CD14-positive monocyte (primary cell): ENCODE measurements around the gene CRY1. TPM values are rescaled to one million over a fixed set of nuclear protein-coding genes. Genes with fewer than 3 reads are reported as not detected.
"Not testable (repeated sequence)": the region's sequence is repeated elsewhere in the genome, so short reads cannot be mapped to it uniquely, and the experiment has no call there.

ENCODE experiments used
- DNase-seq, 3 donors: peaks; one replicate each; pipeline ENCODE4 v3.0.0-alpha.2; 2011 to 2022
- H2AFZ ChIP-seq: 2 replicates; pipeline ENCODE4 v1.6.0; 2012; ENCODE audit warnings: mild to moderate bottlenecking, low read depth, low read length, inconsistent platforms; ENCODE audit not compliant: insufficient read depth, poor library complexity, severe bottlenecking
- H3K27ac ChIP-seq, 2 donors: 1 replicate in 1 of 2; 2 replicates in 1 of 2; pipeline ENCODE4 v1.5.1; 2012 to 2013; ENCODE audit warnings: low read length in 2 of 2, control low read depth in 1 of 2, inconsistent platforms in 1 of 2, low read depth in 1 of 2, mild to moderate bottlenecking in 1 of 2
- H3K27me3 ChIP-seq, 2 donors: one replicate each; pipeline versions ENCODE4 v1.6.0 to v1.6.1; 2011 to 2013; ENCODE audit warnings: low read length in 2 of 2; ENCODE audit not compliant: control insufficient read depth in 2 of 2, insufficient read depth in 2 of 2
- H3K36me3 ChIP-seq, 2 donors: replicated peaks in 1 of 2; 1 replicate in 1 of 2; 2 replicates in 1 of 2; pipeline versions ENCODE4 v1.5.1 to v1.6.1; 2012 to 2013; ENCODE audit warnings: low read length in 2 of 2, control low read depth in 1 of 2, inconsistent platforms in 1 of 2, mild to moderate bottlenecking in 1 of 2; ENCODE audit not compliant: insufficient read depth in 2 of 2, control insufficient read depth in 1 of 2
- H3K4me1 ChIP-seq, 2 donors: 1 replicate in 1 of 2; 2 replicates in 1 of 2; pipeline versions ENCODE4 v1.5.1 to v1.6.1; 2012 to 2013; ENCODE audit warnings: low read length in 2 of 2, control low read depth in 1 of 2, inconsistent platforms in 1 of 2, mild to moderate bottlenecking in 1 of 2, moderate library complexity in 1 of 2; ENCODE audit not compliant: insufficient read depth in 2 of 2, control insufficient read depth in 1 of 2
- H3K4me2 ChIP-seq: replicated peaks from 2 replicates; pipeline ENCODE3; 2012; ENCODE audit warnings: low read length, moderate library complexity, mild to moderate bottlenecking; ENCODE audit not compliant: poor library complexity, severe bottlenecking; ENCODE audit errors: extremely low read depth
- H3K4me3 ChIP-seq, 3 experiments: fragments of 200-600 bp in 1 of 3; sonication (generic) in 1 of 3; replicated peaks in 1 of 3; 1 replicate in 2 of 3; 2 replicates in 1 of 3; pipeline ENCODE4 v1.5.1; 2011 to 2013; ENCODE audit warnings: low read length in 3 of 3, mild to moderate bottlenecking in 3 of 3, control low read depth in 2 of 3, low read depth in 2 of 3, inconsistent platforms in 1 of 3, moderate library complexity in 1 of 3
- H3K79me2 ChIP-seq: 2 replicates; pipeline ENCODE4 v1.6.0; 2012; ENCODE audit warnings: mild to moderate bottlenecking, control low read depth, inconsistent platforms, low read length, moderate library complexity; ENCODE audit not compliant: insufficient read depth
- H3K9ac ChIP-seq: 2 replicates; pipeline ENCODE4 v1.6.0; 2017; ENCODE audit warnings: low read length, mild to moderate bottlenecking; ENCODE audit not compliant: insufficient read depth, poor library complexity, severe bottlenecking
- H3K9me3 ChIP-seq, 2 donors: replicated peaks in 1 of 2; 1 replicate in 1 of 2; 2 replicates in 1 of 2; pipeline versions ENCODE4 v1.5.1 to v1.6.1; 2012 to 2013; ENCODE audit warnings: low read length in 2 of 2, control low read depth in 1 of 2; ENCODE audit not compliant: control insufficient read depth in 1 of 2, insufficient read depth in 1 of 2
- H4K20me1 ChIP-seq: 2 replicates; pipeline ENCODE4 v1.6.0; 2012; ENCODE audit warnings: mild to moderate bottlenecking, low read length, control low read depth, moderate library complexity; ENCODE audit not compliant: insufficient read depth
- H3K27ac Mint-ChIP-seq, 7 donors: one replicate each; pipeline ENCODE4 v1.8.0; 2020; ENCODE audit warnings: mild to moderate bottlenecking in 7 of 7, mixed read lengths in 7 of 7, moderate library complexity in 6 of 7, inconsistent platforms in 2 of 7
- H3K27me3 Mint-ChIP-seq, 3 donors: one replicate each; pipeline ENCODE4 v1.8.0; 2021 to 2022; ENCODE audit warnings: low read depth in 3 of 3, mild to moderate bottlenecking in 3 of 3, mixed read lengths in 3 of 3, moderate library complexity in 3 of 3, inconsistent platforms in 1 of 3
- H3K36me3 Mint-ChIP-seq, 2 donors: one replicate each; pipeline ENCODE4 v1.8.0; 2020; ENCODE audit warnings: mixed read lengths in 2 of 2, inconsistent platforms in 1 of 2, mild to moderate bottlenecking in 1 of 2
- H3K4me1 Mint-ChIP-seq: one replicate; pipeline ENCODE4 v1.8.0; 2020; ENCODE audit warnings: mild to moderate bottlenecking, mixed read lengths
- H3K4me3 Mint-ChIP-seq, 2 donors: one replicate each; pipeline ENCODE4 v1.8.0; 2020; ENCODE audit warnings: mild to moderate bottlenecking in 2 of 2, mixed read lengths in 2 of 2, moderate library complexity in 1 of 2
- H3K9me3 Mint-ChIP-seq, 7 donors: one replicate each; pipeline ENCODE4 v1.8.0; 2020 to 2022; ENCODE audit warnings: mixed read lengths in 7 of 7, mild to moderate bottlenecking in 6 of 7, moderate library complexity in 6 of 7, inconsistent platforms in 2 of 7
- WGBS: methylation state at CpG from one replicate; pipeline ENCODE4 v1.1.5; 2013; ENCODE audit warnings: missing lambda C conversion rate; ENCODE audit not compliant: insufficient coverage; 5-methylcytosine and 5-hydroxymethylcytosine counted together
- intact Hi-C, 2 donors: fragments of 100-400 bp; cut with micrococcal nuclease; formaldehyde crosslinking; loops; one replicate each; pipeline versions ENCODE4 v1.15.0 to v1.15.1; 2023
- polyA plus RNA-seq, 3 donors: library from polyadenylated mRNA; depleted of rRNA in 1 of 3; unstranded in 2 of 3; stranded (reverse) in 1 of 3; fragments of 300-500 nt in 2 of 3; fragments of >200 nt in 1 of 3; fragmentation: Illumina TruSeq in 2 of 3; gene quantifications; 1 replicate in 2 of 3; 2 replicates in 1 of 3; pipeline ENCODE4 v1.2.3, GENCODE V29; 2012 to 2021
- TF ChIP-seq, protein P1 (sequence below): fragments of 200-600 bp; IDR thresholded peaks from one replicate; pipeline ENCODE4 v1.8.0; 2022; ENCODE audit warnings: antibody characterized with exemption, mild to moderate bottlenecking

CRY1 gene
- polyA plus RNA-seq, 3 donors = 3.8 to 7.7 (median 5.8) TPM

DNA sequence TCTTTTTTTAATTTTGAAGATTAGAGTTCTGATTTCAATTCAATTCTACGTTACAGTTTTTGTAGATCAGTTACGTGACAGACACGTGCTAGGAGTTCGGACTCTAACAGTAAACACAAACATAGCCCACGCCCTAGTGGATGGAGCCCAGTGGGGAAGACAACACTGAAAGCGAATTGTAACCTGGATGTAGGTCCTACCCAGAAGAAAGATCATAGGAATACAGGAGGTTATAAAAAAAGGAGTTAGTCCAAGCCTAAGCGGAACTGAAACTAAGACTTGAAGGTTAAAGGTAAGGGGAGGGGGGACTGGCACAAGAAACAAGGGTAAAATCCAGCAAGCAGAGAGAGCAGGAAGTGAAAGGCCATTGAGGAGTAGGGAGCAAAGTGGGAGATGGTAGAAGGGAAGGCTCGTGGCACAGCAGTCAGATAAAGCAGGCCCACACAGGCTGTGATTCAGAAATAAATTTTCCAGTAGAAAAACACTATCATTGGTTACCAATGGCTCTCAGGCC, 15.7 kb upstream of the CRY1 start:
- H3K4me3 Mint-ChIP-seq = no peak overlapping the region
- Histone ChIP-seq H3K4me2 (no peak overlapping the region), H2AFZ (no peak overlapping the region), H4K20me1 (no peaks in the 10 kb centered on the region), H3K27me3 (peaks cover 0 to 11% of the 10 kb centered on the region in 2 donors), H3K36me3 (no peaks in the 10 kb centered on the region), H3K9me3 (no peaks in the 10 kb centered on the region), H3K4me3 (no peak overlapping the region), H3K9ac (no peak overlapping the region), H3K4me1 (no peaks in the 10 kb centered on the region), H3K27ac (no peak overlapping the region), H3K79me2 (no peaks in the 10 kb centered on the region)
- TF ChIP-seq, protein P1, sequence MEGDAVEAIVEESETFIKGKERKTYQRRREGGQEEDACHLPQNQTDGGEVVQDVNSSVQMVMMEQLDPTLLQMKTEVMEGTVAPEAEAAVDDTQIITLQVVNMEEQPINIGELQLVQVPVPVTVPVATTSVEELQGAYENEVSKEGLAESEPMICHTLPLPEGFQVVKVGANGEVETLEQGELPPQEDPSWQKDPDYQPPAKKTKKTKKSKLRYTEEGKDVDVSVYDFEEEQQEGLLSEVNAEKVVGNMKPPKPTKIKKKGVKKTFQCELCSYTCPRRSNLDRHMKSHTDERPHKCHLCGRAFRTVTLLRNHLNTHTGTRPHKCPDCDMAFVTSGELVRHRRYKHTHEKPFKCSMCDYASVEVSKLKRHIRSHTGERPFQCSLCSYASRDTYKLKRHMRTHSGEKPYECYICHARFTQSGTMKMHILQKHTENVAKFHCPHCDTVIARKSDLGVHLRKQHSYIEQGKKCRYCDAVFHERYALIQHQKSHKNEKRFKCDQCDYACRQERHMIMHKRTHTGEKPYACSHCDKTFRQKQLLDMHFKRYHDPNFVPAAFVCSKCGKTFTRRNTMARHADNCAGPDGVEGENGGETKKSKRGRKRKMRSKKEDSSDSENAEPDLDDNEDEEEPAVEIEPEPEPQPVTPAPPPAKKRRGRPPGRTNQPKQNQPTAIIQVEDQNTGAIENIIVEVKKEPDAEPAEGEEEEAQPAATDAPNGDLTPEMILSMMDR = no peak
- intact Hi-C loops = loop anchor here (10.0 kb wide), 1 partner anchor 724 kb away; no protein-coding TSS in a partner anchor
- no peaks in the 10 kb centered on the region for H3K36me3 Mint-ChIP-seq
- no peak overlapping the region for H3K27ac Mint-ChIP-seq
- peaks cover 4 to 9% (median 6%) of the 10 kb centered on the region in 3 donors for H3K27me3 Mint-ChIP-seq
- no peaks in the 10 kb centered on the region for H3K4me1 Mint-ChIP-seq
- DNase-seq = no peak
- H3K9me3 Mint-ChIP-seq = peaks cover 0 to 2% (median 0%) of the 10 kb centered on the region in 7 donors
- 81% methylated on average over 3 of the region's 8 CpGs for WGBS

DNA sequence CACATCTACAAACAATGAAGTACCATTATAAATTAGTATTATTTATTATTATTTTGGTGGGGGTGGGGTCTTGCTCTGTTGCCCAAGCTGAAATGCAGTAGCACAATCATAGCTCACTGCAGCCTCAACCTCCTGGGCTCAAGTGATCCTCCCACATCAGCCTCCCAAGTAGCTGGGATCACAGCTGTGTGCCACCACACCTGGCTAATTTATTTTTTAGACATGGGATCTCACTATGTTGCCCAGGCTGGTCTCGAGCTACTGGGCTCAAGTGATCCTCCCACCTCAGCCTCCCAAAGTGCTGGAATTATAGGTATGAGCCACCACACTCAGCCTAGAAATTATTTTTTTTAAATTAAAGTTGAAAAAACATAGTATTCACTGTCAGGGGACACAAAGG, 15.0 kb upstream of the CRY1 start:
- intact Hi-C loops = loop anchor here (10.0 kb wide), 1 partner anchor 724 kb away; no protein-coding TSS in a partner anchor
- H3K27me3 Mint-ChIP-seq, H3K4me3 Mint-ChIP-seq, H3K9me3 ChIP-seq, H3K9ac ChIP-seq, H3K27ac ChIP-seq, DNase-seq, H3K4me1 Mint-ChIP-seq, H3K36me3 Mint-ChIP-seq, H3K36me3 ChIP-seq, H4K20me1 ChIP-seq, H3K4me3 ChIP-seq, H3K4me1 ChIP-seq, H3K79me2 ChIP-seq, H3K27ac Mint-ChIP-seq, H3K4me2 ChIP-seq, H2AFZ ChIP-seq, H3K9me3 Mint-ChIP-seq: not testable (repeated sequence)
- peaks cover 0 to 11% of the 10 kb centered on the region in 2 donors for H3K27me3 ChIP-seq
- WGBS = no CpG with 5 or more reads among the region's 1 CpG
